Measurements from ENCODE around the gene ELAVL2.

DNA sequence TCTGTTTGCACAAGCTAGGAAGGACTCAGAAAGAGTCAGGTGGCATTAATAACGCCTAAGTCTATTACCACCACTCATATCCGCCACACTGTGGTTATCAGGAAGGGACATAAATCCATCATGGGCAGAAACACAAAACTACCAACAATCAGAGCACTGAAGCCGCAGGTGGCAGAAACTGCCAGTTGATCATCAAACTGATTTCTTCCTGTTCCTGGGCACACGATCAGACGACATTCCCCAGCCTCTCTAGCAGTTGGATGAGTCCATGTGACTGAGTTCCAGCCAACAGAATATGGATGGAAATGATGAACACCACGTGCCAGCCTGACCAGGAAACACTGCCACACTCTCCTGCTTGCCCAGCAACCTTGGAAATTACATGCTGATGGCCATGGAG, 181.7 kb downstream of the ELAVL2 start:
- no peak for TF ChIP-seq CTCF (IDR thresholded peaks at IDR 0.05)
- TF ChIP-seq ZFX (IDR thresholded peaks at IDR 0.05; ENCODE audit: borderline replicate concordance) = no peak

Measured in 22Rv1 (cell line).